ENCODE measurements around the gene CAMK2A.
"Not testable (repeated sequence)": the region's sequence is repeated elsewhere in the genome, so short reads cannot be mapped to it uniquely, and the experiment has no call there.

The CAMK2A gene

DNA sequence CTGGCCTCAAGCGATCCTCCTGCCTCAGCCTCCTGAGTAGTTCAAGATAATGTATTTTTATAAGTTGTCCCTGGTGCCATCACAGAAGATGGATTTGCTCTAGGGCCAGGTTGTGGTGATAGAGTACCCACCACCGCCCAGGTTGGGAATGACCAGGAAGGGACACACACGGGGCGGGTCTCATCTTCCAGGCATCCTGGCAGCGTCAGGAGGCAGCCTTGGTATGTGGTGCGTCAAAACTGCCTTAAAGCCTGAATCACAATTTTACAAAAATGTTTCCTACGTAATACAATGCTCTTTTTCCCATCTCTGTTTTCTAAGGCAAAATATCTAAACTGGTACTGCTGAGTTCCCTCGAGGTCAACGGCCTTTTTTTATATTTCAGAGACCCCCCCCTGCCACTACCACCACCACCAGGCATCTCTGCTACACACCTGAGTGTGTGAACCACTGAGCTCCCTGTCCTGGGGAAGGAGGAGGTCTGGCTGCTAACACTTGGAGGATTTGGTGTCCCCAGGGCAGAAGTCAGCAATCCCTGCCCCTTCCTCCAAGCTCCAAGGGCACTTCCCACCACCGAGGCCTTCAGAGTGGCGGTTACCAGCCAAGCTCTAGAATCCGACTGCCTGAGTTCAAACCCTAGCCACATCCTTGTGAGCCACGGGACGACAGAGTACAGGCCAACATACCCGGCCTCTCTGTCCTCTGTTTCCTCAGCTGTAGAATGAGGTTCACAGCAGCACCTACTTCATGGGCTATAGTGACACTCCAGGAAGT is 52.4 kb downstream of the CAMK2A start (continued):
- TF ChIP-seq ZNF202 (tag by site-specific recombination; IDR thresholded peaks at IDR 0.05; ENCODE audit: borderline replicate concordance) (no peak), ZBTB49 (tag by site-specific recombination; IDR thresholded peaks at IDR 0.05; ENCODE audit: low read depth) (no peak)

GRCh38 chr5:150236313-150236712 is 53.3 kb downstream of the CAMK2A start:
- H3K4me1 ChIP-seq (ENCODE audit: control insufficient read depth, insufficient read depth, low read length), result no peaks in the 10 kb centered on the region
- ChIA-PET POLR2A (no interaction called here), CTCF (interaction anchor here (0.5 kb wide), 1 partner anchor 61 kb away, joined by 3 read pairs; no protein-coding TSS in a partner anchor)
- no peaks in the 10 kb centered on the region for H3K9me3 ChIP-seq (ENCODE audit: control insufficient read depth, insufficient read depth, low read depth, low read length)
- no peak overlapping the region for H3K27ac ChIP-seq (ENCODE audit: extremely low read depth, low read depth, low read length)
- no peak for TF ChIP-seq ZNF544 (tag by site-specific recombination; IDR thresholded peaks at IDR 0.05)
- TF ChIP-seq ZNF768 (tag by site-specific recombination; IDR thresholded peaks at IDR 0.05), result peak; percentile 57; the same call in 1 of the 2 replicates
- H3K4me3 ChIP-seq (ENCODE audit: low read depth, low read length), result no peak overlapping the region
- H3K36me3 ChIP-seq (ENCODE audit: control insufficient read depth in 2 of 2, insufficient read depth in 1 of 2, low read length in 2 of 2), result no peaks in the 10 kb centered on the region

- Histone ChIP-seq H3K4me3 (ENCODE audit: low read depth, low read length) (no peak overlapping the region), H3K36me3 (ENCODE audit: control insufficient read depth in 2 of 2, insufficient read depth in 1 of 2, low read length in 2 of 2) (no peaks in the 10 kb centered on the region), H3K27ac (ENCODE audit: extremely low read depth, low read depth, low read length) (no peak overlapping the region), H3K4me1 (ENCODE audit: control insufficient read depth, insufficient read depth, low read length) (no peaks in the 10 kb centered on the region), H3K9me3 (ENCODE audit: control insufficient read depth, insufficient read depth, low read depth, low read length) (no peaks in the 10 kb centered on the region)
- POLR2A ChIA-PET, result no interaction called here
- CTCF ChIA-PET, result interaction anchor here (1.9 kb wide), 1 partner anchor 17 kb away, joined by 5 read pairs; no protein-coding TSS in a partner anchor
- TF ChIP-seq ZNF114 (tag by site-specific recombination; IDR thresholded peaks at IDR 0.05) (no peak), KLF7 (tag by site-specific recombination; IDR thresholded peaks at IDR 0.05; ENCODE audit: borderline replicate concordance) (no peak), ZNF311 (tag by site-specific recombination; IDR thresholded peaks at IDR 0.05; ENCODE audit: borderline replicate concordance) (no peak)
- TF ChIP-seq, protein P1, sequence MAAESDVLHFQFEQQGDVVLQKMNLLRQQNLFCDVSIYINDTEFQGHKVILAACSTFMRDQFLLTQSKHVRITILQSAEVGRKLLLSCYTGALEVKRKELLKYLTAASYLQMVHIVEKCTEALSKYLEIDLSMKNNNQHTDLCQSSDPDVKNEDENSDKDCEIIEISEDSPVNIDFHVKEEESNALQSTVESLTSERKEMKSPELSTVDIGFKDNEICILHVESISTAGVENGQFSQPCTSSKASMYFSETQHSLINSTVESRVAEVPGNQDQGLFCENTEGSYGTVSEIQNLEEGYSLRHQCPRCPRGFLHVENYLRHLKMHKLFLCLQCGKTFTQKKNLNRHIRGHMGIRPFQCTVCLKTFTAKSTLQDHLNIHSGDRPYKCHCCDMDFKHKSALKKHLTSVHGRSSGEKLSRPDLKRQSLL (tag by site-specific recombination; IDR thresholded peaks at IDR 0.05), result no peak
Measured at GRCh38 chr5:150235500-150235854, 54.1 kb downstream of the CAMK2A start.

GRCh38 chr5:150234576-150235499 is 54.7 kb downstream of the CAMK2A start:
- Histone ChIP-seq H3K4me3 (ENCODE audit: low read depth, low read length) (no peak overlapping the region), H3K9me3 (ENCODE audit: control insufficient read depth, insufficient read depth, low read depth, low read length) (no peaks in the 10 kb centered on the region), H3K4me1 (ENCODE audit: control insufficient read depth, insufficient read depth, low read length) (no peaks in the 10 kb centered on the region), H3K36me3 (ENCODE audit: control insufficient read depth in 2 of 2, insufficient read depth in 1 of 2, low read length in 2 of 2) (no peaks in the 10 kb centered on the region), H3K27ac (ENCODE audit: extremely low read depth, low read depth, low read length) (no peak overlapping the region)
- ChIA-PET CTCF (interaction anchor here (1.9 kb wide), 1 partner anchor 17 kb away, joined by 5 read pairs; no protein-coding TSS in a partner anchor), POLR2A (no interaction called here)
- TF ChIP-seq ZBTB48 (tag by site-specific recombination; IDR thresholded peaks at IDR 0.05), result no peak

DNA sequence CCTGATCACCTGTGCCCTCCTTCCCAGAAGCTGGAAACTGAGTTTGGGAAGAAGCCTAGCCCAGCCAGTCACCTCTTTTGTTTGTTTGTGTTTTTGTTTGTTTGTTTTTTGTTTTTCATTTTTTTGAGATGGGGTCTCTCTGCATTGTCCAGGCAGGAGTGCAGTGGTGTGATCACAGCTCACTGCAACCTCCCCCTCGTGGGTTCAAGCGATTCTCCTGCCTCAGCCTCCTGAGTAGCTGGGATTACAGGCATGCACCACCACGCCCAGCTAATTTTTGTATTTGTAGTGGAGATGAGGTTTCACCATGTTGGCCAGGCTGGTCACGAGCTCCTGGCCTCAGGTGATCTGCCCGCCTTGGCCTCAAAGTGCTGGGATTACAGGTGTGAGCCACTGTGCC is 55.9 kb downstream of the CAMK2A start:
- H3K27ac ChIP-seq (ENCODE audit: extremely low read depth, low read depth, low read length); H3K4me1 ChIP-seq (ENCODE audit: control insufficient read depth, insufficient read depth, low read length); H3K36me3 ChIP-seq (ENCODE audit: control insufficient read depth in 2 of 2, insufficient read depth in 1 of 2, low read length in 2 of 2); H3K4me3 ChIP-seq (ENCODE audit: low read depth, low read length); H3K9me3 ChIP-seq (ENCODE audit: control insufficient read depth, insufficient read depth, low read depth, low read length); POLR2A ChIA-PET: not testable (repeated sequence)
- CTCF ChIA-PET, result interaction anchor here (0.9 to 1.9 kb wide), 2 partner anchors 13 to 16 kb away, joined by 4 to 5 read pairs; no protein-coding TSS in a partner anchor
- TF ChIP-seq ZNF121 (tag by site-specific recombination; IDR thresholded peaks at IDR 0.05), result peak; percentile 66

Measured in HEK293 (cell line).